Measurements from ENCODE around the gene PKHD1. TPM values are rescaled to one million over a fixed set of nuclear protein-coding genes. Genes with fewer than 3 reads are reported as not detected.

PKHD1 gene
- total RNA-seq, 1 donor, result not detected

DNA sequence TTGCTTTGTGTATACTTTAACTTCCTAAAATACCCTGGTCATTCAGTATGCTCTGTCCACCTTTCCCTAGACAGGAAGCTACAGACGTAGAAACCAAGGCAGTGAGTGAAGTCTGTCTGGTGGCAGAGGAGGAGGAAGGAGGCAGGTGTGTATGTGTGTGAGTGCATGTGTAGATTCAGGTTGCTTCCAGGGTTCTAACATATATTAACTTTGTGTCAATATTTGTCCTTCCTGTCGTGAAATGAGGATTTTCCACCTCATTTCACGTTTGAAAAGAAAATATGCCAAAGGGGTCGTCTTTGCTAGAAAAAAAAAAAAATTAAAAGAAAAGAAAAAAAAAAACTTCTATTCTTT, 411.5 kb downstream of the PKHD1 start:
- TF ChIP-seq CTCF (IDR thresholded peaks at IDR 0.05; ENCODE audit: insufficient read depth, low read length), result no peak
- H3K4me3 ChIP-seq (ENCODE audit: low read depth, low read length), result no peak overlapping the region
- DNase-seq (ENCODE audit: low read depth), result no peak

GRCh38 chr6:51675020-51675921, 412.1 kb downstream of the PKHD1 start:
- no peak overlapping the region for H3K4me3 ChIP-seq (ENCODE audit: low read depth, low read length)
- TF ChIP-seq CTCF (IDR thresholded peaks at IDR 0.05; ENCODE audit: insufficient read depth, low read length), result no peak
- no peak for DNase-seq (ENCODE audit: low read depth)

GRCh38 chr6:51663525-51663924, 423.9 kb downstream of the PKHD1 start:
- no peak for DNase-seq (ENCODE audit: low read depth)
- H3K4me3 ChIP-seq (ENCODE audit: low read depth, low read length), result no peak overlapping the region
- no peak for TF ChIP-seq CTCF (IDR thresholded peaks at IDR 0.05; ENCODE audit: insufficient read depth, low read length)

DNA sequence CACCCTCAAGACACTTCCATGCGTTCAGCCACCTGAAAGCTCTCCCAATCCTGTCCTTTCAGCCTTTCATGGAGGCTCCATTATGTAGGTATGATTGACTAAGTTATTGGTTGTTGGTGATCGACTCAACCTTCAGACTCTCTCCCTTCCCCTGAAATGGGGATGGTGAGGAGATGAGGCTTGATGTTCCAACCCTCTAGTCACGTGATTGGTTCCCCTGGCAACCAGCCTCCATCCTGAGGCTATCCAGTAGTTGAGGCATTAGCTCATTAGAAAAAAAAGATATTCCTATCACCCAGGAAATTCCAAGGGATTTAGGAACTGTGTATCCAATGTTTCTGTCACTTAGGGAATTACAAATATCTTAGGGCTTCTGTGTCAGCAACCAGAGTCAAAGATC, 426.6 kb downstream of the PKHD1 start:
- no peak overlapping the region for H3K4me3 ChIP-seq (ENCODE audit: low read depth, low read length)
- DNase-seq (ENCODE audit: low read depth), result no peak
- TF ChIP-seq CTCF (IDR thresholded peaks at IDR 0.05; ENCODE audit: insufficient read depth, low read length), result no peak

DNA sequence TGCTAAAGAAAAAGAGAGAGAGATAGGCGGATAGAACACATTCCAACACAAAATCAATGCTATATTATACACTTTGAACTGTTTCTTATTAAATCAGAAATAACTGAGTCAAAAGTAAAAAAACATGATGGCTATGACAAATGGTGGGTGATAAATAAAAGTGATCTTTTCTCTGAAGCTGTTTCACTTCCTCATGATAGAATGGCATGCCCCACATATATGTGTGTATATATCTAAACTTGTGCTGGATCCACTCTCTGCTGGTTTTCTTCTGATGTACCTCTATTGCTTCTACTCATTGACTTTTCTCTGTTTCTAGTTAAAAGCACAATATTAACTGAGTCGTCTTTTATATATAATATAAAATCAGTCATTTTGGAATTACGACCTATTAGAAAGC, 429.9 kb downstream of the PKHD1 start:
- no peak for DNase-seq (ENCODE audit: low read depth)
- no peak for TF ChIP-seq CTCF (IDR thresholded peaks at IDR 0.05; ENCODE audit: insufficient read depth, low read length)
- no peak overlapping the region for H3K4me3 ChIP-seq (ENCODE audit: low read depth, low read length)

DNA sequence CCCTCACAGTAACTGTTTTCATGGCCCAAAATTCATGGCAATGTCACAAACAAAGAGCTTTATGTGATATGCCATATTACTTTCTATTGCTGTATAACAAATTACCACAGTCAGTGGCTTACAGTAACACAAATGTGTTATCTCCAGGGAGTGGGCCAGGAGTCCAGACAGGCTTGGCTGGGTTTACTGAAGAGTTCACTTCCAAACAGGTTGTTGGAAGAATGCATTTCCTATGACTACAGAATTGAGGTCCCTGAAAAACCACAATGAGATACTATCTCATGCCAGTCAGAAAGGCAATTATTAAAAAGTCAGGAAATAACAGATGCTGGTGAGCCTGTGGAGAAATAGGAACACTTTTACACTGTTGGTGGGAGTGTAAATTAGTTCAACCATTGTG, 431.9 kb downstream of the PKHD1 start:
- no peak for DNase-seq (ENCODE audit: low read depth)
- TF ChIP-seq CTCF (IDR thresholded peaks at IDR 0.05; ENCODE audit: insufficient read depth, low read length), result no peak
- no peak overlapping the region for H3K4me3 ChIP-seq (ENCODE audit: low read depth, low read length)

- no peak overlapping the region for H3K4me3 ChIP-seq (ENCODE audit: low read depth, low read length)
- DNase-seq (ENCODE audit: low read depth), result no peak
- TF ChIP-seq CTCF (IDR thresholded peaks at IDR 0.05; ENCODE audit: insufficient read depth, low read length), result no peak
Measured at GRCh38 chr6:51654647-51655046, 432.8 kb downstream of the PKHD1 start.

Measured in fibroblast of the aortic adventitia (primary cell).